Stomach (tissue), 9 donors: Measurements from ENCODE around the gene ATG10. TPM values are rescaled to one million over a fixed set of nuclear protein-coding genes. Genes with fewer than 3 reads are reported as not detected.

Source experiments
- DNase-seq, 2 donors: peaks; one replicate each; pipeline versions ENCODE4 v3.0.0 to v3.0.0-alpha.2; 2013 to 2019
- H3K27ac ChIP-seq, 5 donors: fragments of 200-600 bp in 4 of 5; sonication (generic) in 4 of 5; one replicate each; pipeline ENCODE4 v1.5.1; 2013 to 2019; ENCODE audit warnings: mild to moderate bottlenecking in 1 of 5, moderate library complexity in 1 of 5
- H3K27me3 ChIP-seq, 3 donors: fragments of 200-600 bp; sonication (generic); one replicate each; pipeline ENCODE4 v1.5.1; 2017 to 2019; ENCODE audit warnings: mixed run types in 1 of 3
- H3K36me3 ChIP-seq, 4 donors: fragments of 200-600 bp; sonication (generic); 1 replicate in 3 of 4; 2 replicates in 1 of 4; pipeline ENCODE4 v1.5.1; 2016 to 2019
- H3K4me1 ChIP-seq, 4 donors: fragments of 200-600 bp; sonication (generic); one replicate each; pipeline ENCODE4 v1.5.1; 2016 to 2019
- H3K4me3 ChIP-seq, 4 donors: fragments of 200-600 bp; sonication (generic) in 3 of 4; one replicate each; pipeline ENCODE4 v1.5.1; 2016 to 2019; ENCODE audit warnings: mild to moderate bottlenecking in 1 of 4
- H3K9me3 ChIP-seq, 4 donors: fragments of 200-600 bp; sonication (generic); one replicate each; pipeline ENCODE4 v1.5.1; 2016 to 2019
- CTCF ChIP-seq, 7 experiments: fragments of 450-650 bp in 4 of 7; fragments of 200-600 bp in 3 of 7; sonication (generic) in 3 of 7; IDR thresholded peaks; one replicate each; pipeline ENCODE4 v1.5.1; 2016 to 2019; ENCODE audit warnings: antibody characterized with exemption in 7 of 7, control low read depth in 2 of 7, mild to moderate bottlenecking in 1 of 7
- EP300 ChIP-seq: sonication (generic); formaldehyde crosslinking; IDR thresholded peaks from one replicate; pipeline ENCODE4 v1.6.1; 2017; ENCODE audit warnings: antibody characterized with exemption
- POLR2A ChIP-seq, 4 donors: fragments of 450-650 bp; IDR thresholded peaks; one replicate each; pipeline ENCODE4 v1.6.1; 2016; ENCODE audit warnings: antibody characterized with exemption in 4 of 4, control low read depth in 2 of 4, mild to moderate bottlenecking in 1 of 4, moderate library complexity in 1 of 4
- POLR2AphosphoS5 ChIP-seq, 3 donors: sonication (generic); formaldehyde crosslinking; IDR thresholded peaks; one replicate each; pipeline ENCODE4 v1.6.1; 2016; ENCODE audit warnings: antibody characterized with exemption in 3 of 3
- WGBS, 5 donors: extraction: QIAGEN DNeasy Blood & Tissue Kit in 3 of 5; methylation state at CpG; one replicate each; pipeline versions ENCODE4 v1.1.5 to v1.1.7; 2013 to 2018; 5-methylcytosine and 5-hydroxymethylcytosine counted together
- intact Hi-C: fragments of 100-400 bp; cut with DNase I; formaldehyde crosslinking; loops from one replicate; pipeline ENCODE4 v1.15.1; 2023; ENCODE audit warnings: low total_unique reads
- polyA plus RNA-seq, 3 donors: library from polyadenylated mRNA; stranded (reverse); fragments of 200-250 nt; gene quantifications; one replicate each; pipeline ENCODE4 v1.2.3, GENCODE V29; 2013
- small RNA-seq, 4 donors: library from RNA; depleted of rRNA; stranded (forward); fragments of <200 nt; gene quantifications; one replicate each; pipeline ENCODE3, GENCODE V24; 2016
- total RNA-seq, 5 donors: library from RNA; depleted of rRNA; stranded (reverse); fragments of >200 nt; gene quantifications; one replicate each; pipeline versions ENCODE4 v1.1.0 to v1.2.3, GENCODE V29; 2014 to 2016
- donor health status: healthy with polysubstance abuse.
- donor health status: Bipolar disorder and iron deficiency.
- donor health status: healthy.

Gene ATG10
- total and polyA plus RNA-seq, 8 donors: 0.58 to 16.5 (median 4.3) TPM

- H3K27me3 ChIP-seq: no peaks in the 10 kb centered on the region
- no peaks in the 10 kb centered on the region for H3K4me1 ChIP-seq
- TF ChIP-seq CTCF (IDR thresholded peaks at IDR 0.05) (no peak), EP300 (no peak), POLR2A (IDR thresholded peaks at IDR 0.05) (no peak), POLR2AphosphoS5 (IDR thresholded peaks at IDR 0.05) (no peak)
- no peaks in the 10 kb centered on the region for H3K9me3 ChIP-seq
- no peak overlapping the region for H3K4me3 ChIP-seq
- WGBS, 5 donors: 91 to 100% (median 99%) methylated on average over 3 of the region's 3 CpGs
- H3K27ac ChIP-seq: no peak overlapping the region
- intact Hi-C loops: no loop called here
- no peak for DNase-seq
- peaks cover 0 to 6% (median 0%) of the 10 kb centered on the region in 4 donors for H3K36me3 ChIP-seq
Measured at GRCh38 chr5:82301190-82301589, 329.4 kb downstream of the ATG10 start.

Small RNA genes within 50 kb of the gene (small RNA-seq; reads per million reads assigned to genes)
- gene AC010598.1 (0 reads per million in 4 donors), gene RN7SL378P (0 to 0.20 (median 0) reads per million in 4 donors)

Other genes starting within 250 kb of the ATG10 start
- 10 to 100 TPM in 4 of 5 donors, under 1 TPM in 1; 0.87 to 86.2 (median 37.3) TPM for gene SSBP2, start 220.9 kb upstream of the ATG10 start, total RNA-seq
- gene SSBP2, start 220.9 kb upstream of the ATG10 start, polyA plus RNA-seq: 10 to 100 TPM; 14.7 to 28.3 (median 20.9) TPM